Stomach (tissue), 9 donors: ENCODE data around the gene UBE2I. TPM values are rescaled to one million over a fixed set of nuclear protein-coding genes. Genes with fewer than 3 reads are reported as not detected.

Experiments used
- DNase-seq, 2 donors: peaks; one replicate each; pipeline versions ENCODE4 v3.0.0 to v3.0.0-alpha.2; 2013 to 2019
- H3K27ac ChIP-seq, 5 donors: fragments of 200-600 bp in 4 of 5; sonication (generic) in 4 of 5; one replicate each; pipeline ENCODE4 v1.5.1; 2013 to 2019; ENCODE audit warnings: mild to moderate bottlenecking in 1 of 5, moderate library complexity in 1 of 5
- H3K27me3 ChIP-seq, 3 donors: fragments of 200-600 bp; sonication (generic); one replicate each; pipeline ENCODE4 v1.5.1; 2017 to 2019; ENCODE audit warnings: mixed run types in 1 of 3
- H3K36me3 ChIP-seq, 4 donors: fragments of 200-600 bp; sonication (generic); 1 replicate in 3 of 4; 2 replicates in 1 of 4; pipeline ENCODE4 v1.5.1; 2016 to 2019
- H3K4me1 ChIP-seq, 4 donors: fragments of 200-600 bp; sonication (generic); one replicate each; pipeline ENCODE4 v1.5.1; 2016 to 2019
- H3K4me3 ChIP-seq, 4 donors: fragments of 200-600 bp; sonication (generic) in 3 of 4; one replicate each; pipeline ENCODE4 v1.5.1; 2016 to 2019; ENCODE audit warnings: mild to moderate bottlenecking in 1 of 4
- H3K9me3 ChIP-seq, 4 donors: fragments of 200-600 bp; sonication (generic); one replicate each; pipeline ENCODE4 v1.5.1; 2016 to 2019
- CTCF ChIP-seq, 7 experiments: fragments of 450-650 bp in 4 of 7; fragments of 200-600 bp in 3 of 7; sonication (generic) in 3 of 7; IDR thresholded peaks; one replicate each; pipeline ENCODE4 v1.5.1; 2016 to 2019; ENCODE audit warnings: antibody characterized with exemption in 7 of 7, control low read depth in 2 of 7, mild to moderate bottlenecking in 1 of 7
- EP300 ChIP-seq: sonication (generic); formaldehyde crosslinking; IDR thresholded peaks from one replicate; pipeline ENCODE4 v1.6.1; 2017; ENCODE audit warnings: antibody characterized with exemption
- POLR2A ChIP-seq, 4 donors: fragments of 450-650 bp; IDR thresholded peaks; one replicate each; pipeline ENCODE4 v1.6.1; 2016; ENCODE audit warnings: antibody characterized with exemption in 4 of 4, control low read depth in 2 of 4, mild to moderate bottlenecking in 1 of 4, moderate library complexity in 1 of 4
- POLR2AphosphoS5 ChIP-seq, 3 donors: sonication (generic); formaldehyde crosslinking; IDR thresholded peaks; one replicate each; pipeline ENCODE4 v1.6.1; 2016; ENCODE audit warnings: antibody characterized with exemption in 3 of 3
- WGBS, 5 donors: extraction: QIAGEN DNeasy Blood & Tissue Kit in 3 of 5; methylation state at CpG; one replicate each; pipeline versions ENCODE4 v1.1.5 to v1.1.7; 2013 to 2018; 5-methylcytosine and 5-hydroxymethylcytosine counted together
- intact Hi-C: fragments of 100-400 bp; cut with DNase I; formaldehyde crosslinking; loops from one replicate; pipeline ENCODE4 v1.15.1; 2023; ENCODE audit warnings: low total_unique reads
- polyA plus RNA-seq, 3 donors: library from polyadenylated mRNA; stranded (reverse); fragments of 200-250 nt; gene quantifications; one replicate each; pipeline ENCODE4 v1.2.3, GENCODE V29; 2013
- total RNA-seq, 5 donors: library from RNA; depleted of rRNA; stranded (reverse); fragments of >200 nt; gene quantifications; one replicate each; pipeline versions ENCODE4 v1.1.0 to v1.2.3, GENCODE V29; 2014 to 2016
- donor health status: healthy with polysubstance abuse.
- donor health status: Bipolar disorder and iron deficiency.
- donor health status: healthy.

Gene UBE2I
- total and polyA plus RNA-seq, 8 donors = 42.0 to 71.0 (median 46.7) TPM

GRCh38 chr16:1272453-1273198 is 36.8 kb upstream of the UBE2I start:
- Histone ChIP-seq H3K27me3 (peaks cover 3 to 71% (median 22%) of the 10 kb centered on the region in 3 donors), H3K9me3 (no peaks in the 10 kb centered on the region), H3K36me3 (no peaks in the 10 kb centered on the region), H3K4me3 (no peak overlapping the region), H3K4me1 (peaks cover 7 to 12% (median 9%) of the 10 kb centered on the region in 4 donors), H3K27ac (no peak overlapping the region)
- TF ChIP-seq POLR2AphosphoS5 (IDR thresholded peaks at IDR 0.05) (no peak), POLR2A (IDR thresholded peaks at IDR 0.05) (no peak), EP300 (no peak), CTCF (IDR thresholded peaks at IDR 0.05) (no peak)
- intact Hi-C loops = no loop called here
- DNase-seq = no peak
- 48 to 67% (median 56%) methylated on average over 8 to 9 of the region's 9 CpGs for WGBS, 5 donors

GRCh38 chr16:1273816-1274215 is 35.6 kb upstream of the UBE2I start:
- WGBS, 5 donors = 86 to 92% (median 89%) methylated on average over 12 to 15 of the region's 15 CpGs
- DNase-seq = no peak
- intact Hi-C loops = no loop called here
- no peaks in the 10 kb centered on the region for H3K9me3 ChIP-seq
- no peaks in the 10 kb centered on the region for H3K36me3 ChIP-seq
- no peak for TF ChIP-seq EP300
- TF ChIP-seq POLR2A (IDR thresholded peaks at IDR 0.05) = no peak
- no peak for TF ChIP-seq CTCF (IDR thresholded peaks at IDR 0.05)
- TF ChIP-seq POLR2AphosphoS5 (IDR thresholded peaks at IDR 0.05) = no peak
- no peak overlapping the region for H3K4me3 ChIP-seq
- peaks cover 7 to 12% (median 9%) of the 10 kb centered on the region in 4 donors for H3K4me1 ChIP-seq
- H3K27me3 ChIP-seq = peaks cover 3 to 83% (median 34%) of the 10 kb centered on the region in 3 donors
- H3K27ac ChIP-seq = no peak overlapping the region

- intact Hi-C loops = no loop called here
These were observed 34.7 kb upstream of the UBE2I start for GRCh38 chr16:1274767-1275166.

More at GRCh38 chr16:1274767-1275166, 34.7 kb upstream of the UBE2I start:
- H3K4me1 ChIP-seq = peaks cover 7 to 12% (median 9%) of the 10 kb centered on the region in 4 donors
- H3K9me3 ChIP-seq = no peaks in the 10 kb centered on the region
- 85 to 95% (median 93%) methylated on average over 7 of the region's 7 CpGs for WGBS, 5 donors
- TF ChIP-seq CTCF (IDR thresholded peaks at IDR 0.05) = no peak
- TF ChIP-seq POLR2A (IDR thresholded peaks at IDR 0.05) = no peak
- TF ChIP-seq EP300 = no peak
- H3K27ac ChIP-seq = no peak overlapping the region
- no peak for DNase-seq
- peaks cover 3 to 87% (median 40%) of the 10 kb centered on the region in 3 donors for H3K27me3 ChIP-seq
- no peak overlapping the region for H3K4me3 ChIP-seq
- H3K36me3 ChIP-seq = no peaks in the 10 kb centered on the region
